GM18870 (cell line): ENCODE data around the gene RAB36.

Source experiments
- ATAC-seq: cut with Tn5 transposase; IDR thresholded peaks from one replicate; pipeline ENCODE4 v1.9.1; 2021; ENCODE audit warnings: moderate library complexity; ENCODE audit not compliant: unreplicated experiment

Gene RAB36

DNA sequence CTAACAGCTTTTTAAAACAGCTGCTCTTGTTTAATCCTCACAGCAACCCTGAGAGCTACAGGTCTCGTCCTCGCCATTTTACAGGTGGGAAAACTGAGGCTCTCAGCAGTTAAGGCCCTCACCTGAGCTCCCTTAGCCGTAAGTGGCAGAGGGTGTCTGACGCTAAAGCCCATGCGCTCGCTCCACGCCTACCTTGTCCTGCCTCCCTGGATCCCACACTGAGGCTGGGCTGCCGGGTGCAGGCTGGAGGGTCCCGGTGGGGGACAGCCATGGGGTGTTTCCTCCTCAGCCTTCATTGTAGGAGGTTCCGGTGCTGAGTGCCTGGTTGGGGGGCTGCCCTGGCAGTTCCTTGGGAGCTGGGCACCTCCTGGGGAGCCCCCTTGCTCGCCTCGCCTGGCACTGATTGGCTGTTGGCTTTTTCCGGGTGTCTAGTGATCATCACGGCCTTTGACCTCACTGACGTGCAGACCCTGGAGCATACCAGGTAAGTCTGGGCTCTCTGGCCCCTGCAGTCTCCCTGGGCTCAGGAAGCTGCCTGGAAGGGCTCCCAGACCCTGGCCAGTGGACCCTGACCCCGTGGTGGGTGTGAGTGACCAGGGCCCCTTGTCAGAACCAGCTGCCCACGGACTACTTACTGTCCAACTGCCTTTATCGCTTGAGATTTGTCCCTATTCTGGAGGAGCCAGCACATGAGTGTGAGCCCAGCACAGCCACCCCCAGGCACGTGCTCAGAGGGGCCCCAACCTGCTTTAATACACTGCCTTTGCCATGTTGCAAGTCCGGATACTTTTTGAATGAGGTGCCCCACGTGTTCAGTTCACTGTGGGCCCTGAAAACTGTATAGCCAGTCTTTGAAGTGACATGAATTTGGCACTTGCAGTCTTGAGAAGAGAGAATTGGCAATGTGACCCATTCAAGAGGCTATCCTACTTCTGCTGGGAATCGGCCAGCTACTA lies 12.6 kb downstream of the RAB36 start:
- ATAC-seq: no peak

DNA sequence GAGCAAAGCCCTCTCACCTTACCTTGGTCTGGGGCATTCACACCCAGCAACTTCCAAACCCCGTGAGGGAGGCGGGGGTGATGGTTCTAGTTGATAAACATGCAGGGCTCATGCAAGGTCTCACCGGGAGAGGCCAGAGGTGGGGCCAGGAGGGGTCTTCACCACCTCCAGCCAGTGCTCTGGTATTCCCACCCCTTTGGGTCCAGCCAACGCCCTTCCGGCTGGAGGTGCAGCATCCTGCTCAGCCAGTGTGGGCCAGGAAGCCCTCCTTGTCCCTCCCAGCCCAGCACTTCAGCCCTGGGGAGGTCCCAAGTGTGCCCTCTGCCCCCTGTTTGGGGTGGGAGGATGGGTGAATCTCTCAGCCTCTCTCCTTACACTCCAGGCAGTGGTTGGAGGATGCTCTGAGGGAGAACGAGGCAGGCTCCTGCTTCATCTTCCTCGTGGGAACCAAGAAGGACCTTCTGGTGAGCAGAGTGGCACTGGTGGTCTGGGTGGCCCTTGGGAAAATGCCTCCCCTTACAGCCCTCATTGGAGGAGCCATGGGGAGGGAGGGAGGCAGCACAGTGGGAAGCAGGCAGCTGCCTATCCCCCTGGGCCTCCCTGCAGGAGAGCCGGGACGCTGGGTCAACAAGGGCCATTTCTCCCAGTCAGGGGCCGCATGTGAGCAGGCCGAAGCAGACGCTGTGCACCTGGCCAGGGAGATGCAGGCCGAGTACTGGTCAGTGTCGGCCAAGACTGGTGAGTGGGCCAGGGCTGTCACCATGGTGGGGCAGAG lies 13.4 kb downstream of the RAB36 start:
- ATAC-seq: no peak

GRCh38 chr22:23159291-23159630 lies 14.0 kb downstream of the RAB36 start:
- ATAC-seq: no peak

DNA sequence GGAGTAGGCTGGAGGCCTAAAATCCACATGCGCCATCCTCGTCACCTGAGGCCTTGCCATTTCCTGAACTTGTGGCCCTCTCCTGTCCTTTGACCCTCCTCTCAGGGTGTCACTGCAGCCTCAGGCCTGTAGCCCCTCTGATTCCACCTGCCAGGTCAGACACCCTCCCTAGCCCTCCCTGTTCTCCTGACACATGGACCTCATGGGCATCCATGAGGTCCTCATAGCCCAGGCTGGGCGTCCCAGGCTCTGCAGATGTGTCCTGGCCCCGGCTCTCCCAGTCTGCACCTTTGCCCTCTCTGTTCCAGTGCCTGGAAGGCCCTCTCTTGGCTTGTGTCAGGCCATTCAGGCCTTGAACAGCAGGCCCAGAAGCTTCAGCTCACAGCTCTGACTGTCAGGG lies 15.8 kb downstream of the RAB36 start:
- ATAC-seq: no peak

DNA sequence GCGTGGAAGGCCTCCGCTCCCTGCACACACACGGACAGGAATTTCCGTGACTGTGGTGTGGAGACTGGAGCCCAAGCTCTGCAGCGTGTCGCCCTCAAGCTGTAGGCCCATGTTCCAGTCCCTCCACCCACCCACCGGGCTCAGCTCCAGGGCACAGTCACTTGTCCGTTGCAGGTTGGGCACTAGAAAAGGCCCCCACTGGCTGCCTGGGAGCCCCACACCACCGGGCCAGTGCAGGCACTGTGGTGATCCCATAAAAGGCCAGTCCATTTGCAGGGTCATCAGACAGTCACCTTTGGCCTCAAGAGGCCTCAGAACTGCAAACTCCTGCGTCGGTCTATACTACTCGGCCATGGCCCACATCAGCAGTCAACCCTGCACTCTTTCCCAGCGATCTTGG lies 16.3 kb downstream of the RAB36 start:
- no peak for ATAC-seq

DNA sequence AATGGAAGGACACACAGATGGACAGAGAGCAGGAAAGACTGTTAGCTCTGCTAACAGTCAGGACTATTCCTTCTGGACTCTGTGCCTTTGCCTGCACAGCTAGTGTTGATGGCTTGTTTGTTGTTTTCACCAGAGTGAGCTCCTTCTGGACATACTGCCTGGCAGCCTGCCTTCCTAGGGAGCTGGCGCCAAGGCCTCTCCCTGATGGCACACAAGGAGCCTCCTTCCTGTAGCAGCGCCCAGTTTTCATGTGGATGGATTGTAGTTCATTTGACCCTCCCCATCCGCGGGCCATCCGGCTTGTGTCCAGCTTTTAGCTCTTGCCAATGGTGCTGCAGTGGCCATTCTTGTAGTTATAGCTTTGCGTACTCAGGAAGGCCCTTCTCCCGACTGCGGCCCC lies 18.4 kb downstream of the RAB36 start:
- no peak for ATAC-seq

DNA sequence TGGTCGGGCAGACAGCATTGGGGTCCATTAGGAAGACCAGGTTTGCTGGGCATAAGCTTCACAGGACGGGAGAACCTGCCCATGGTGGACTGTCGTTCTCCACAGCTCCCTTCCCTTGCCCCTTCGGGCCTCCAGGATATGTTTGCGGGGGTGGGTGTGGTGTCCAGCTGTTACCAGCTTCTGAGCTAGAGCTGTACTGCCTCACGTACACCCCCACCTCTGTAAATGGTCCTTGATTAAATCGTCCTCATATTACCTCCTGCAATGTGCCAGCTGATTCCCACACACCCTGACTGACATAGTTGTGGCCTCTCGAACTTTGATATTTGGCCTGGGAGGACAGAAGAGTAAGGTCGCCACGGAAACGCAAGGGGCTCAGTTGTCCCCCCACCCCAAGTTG lies 18.8 kb downstream of the RAB36 start:
- no peak for ATAC-seq

DNA sequence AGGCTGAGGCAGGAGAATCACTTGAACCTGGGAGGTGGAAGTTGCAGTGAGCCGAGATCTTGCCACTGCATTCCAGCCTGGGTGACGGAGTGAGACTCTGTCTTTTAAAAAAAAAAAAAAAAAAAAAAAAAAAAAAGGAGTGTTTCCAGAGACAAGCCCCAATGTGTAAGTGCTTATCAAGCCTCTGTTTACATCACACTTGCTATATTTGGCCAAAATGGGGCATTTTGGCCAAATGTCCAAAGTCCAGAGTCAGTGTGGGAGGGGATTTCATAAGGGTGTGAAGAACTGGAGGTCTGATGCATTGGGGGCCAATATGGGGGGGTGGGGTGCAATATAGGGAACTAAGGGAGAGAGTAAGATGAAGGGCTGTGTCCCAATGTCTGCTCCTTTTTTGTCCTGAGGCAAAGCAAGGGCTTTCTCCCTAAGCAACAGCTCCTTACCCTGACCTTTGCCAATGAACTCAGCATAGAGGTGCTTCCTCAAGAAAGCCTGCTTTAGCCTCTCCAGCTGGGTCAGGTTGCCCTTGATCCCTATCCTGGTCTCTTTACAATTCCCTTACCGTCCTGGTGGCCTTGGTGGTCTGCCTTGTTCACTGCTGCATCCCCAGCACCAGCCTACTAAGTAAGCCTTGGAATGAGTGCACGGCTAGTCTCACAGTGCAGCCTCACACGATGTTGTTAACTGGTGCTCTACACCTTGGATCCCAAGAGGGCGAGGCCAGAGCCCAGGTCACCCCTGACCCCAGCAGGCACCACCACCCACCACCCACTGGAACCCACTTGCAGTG lies 21.0 kb downstream of the RAB36 start:
- ATAC-seq: no peak

DNA sequence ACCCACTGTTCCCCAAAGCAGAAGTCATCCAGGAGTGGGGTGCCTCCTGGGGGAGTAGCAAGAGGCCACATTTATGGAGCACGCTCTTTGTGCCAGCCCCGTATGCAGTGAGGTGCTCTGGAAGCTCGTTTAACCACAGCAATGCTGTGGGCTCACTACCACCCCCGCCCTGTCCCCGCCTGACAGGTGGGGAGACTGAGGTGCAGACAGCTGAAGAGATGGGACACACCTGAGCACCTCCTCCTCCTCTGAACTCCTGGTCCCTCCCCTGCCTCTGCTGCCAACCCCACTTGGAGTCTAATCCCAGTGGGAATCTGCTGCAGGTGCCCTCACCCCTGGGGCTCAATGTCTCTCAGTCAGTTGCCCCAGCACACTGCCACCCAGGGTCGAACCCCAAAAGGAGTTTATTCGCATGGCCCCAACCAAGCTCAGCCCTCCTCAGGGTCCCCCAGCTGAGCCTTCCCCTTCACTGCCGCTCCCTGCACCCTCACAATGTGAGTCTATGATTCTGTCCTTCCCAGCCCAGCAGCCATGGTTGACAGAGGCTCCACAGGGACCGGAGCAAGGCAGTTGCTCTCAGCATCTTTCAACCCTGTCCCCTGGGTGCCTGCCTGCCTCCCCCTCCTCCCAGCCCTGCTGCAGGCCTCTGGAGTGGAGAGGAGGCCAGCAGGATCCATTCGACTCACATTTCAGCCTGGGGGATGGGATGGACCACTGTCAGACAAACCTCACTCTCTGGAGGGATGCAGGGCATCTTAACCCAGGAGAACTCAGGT lies 21.8 kb downstream of the RAB36 start:
- ATAC-seq: no peak

DNA sequence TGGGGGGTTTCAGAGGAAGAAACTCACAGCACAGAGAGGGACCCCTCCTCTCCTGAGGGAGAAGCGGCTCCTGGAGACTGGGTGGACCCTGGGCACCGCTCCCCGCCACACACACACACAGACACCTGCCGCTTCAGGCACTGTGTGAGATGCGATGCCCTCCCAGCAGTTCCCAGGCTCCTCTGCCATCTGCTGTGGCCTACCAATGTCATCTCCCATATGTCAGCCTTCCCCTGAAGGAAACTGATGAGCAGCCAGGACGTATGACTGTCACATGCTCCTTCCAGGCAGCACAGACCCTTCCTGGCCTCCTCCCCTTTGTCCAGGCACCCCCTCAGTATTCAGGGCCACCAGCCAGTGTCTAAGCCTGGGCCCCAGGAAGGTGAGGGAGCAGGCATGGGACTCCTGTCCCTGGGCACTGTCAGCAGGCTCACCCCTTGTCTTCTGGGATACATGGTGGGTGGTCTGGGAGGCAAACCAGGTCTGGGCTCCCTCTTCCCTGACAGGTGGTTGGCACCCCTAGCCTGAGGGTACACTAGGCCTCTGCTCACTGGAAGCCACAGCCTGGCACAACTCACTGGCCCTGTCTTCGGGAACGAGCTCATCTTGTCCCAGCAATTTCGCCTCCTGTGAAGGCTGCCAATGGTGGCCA lies 23.2 kb downstream of the RAB36 start:
- ATAC-seq: no peak

DNA sequence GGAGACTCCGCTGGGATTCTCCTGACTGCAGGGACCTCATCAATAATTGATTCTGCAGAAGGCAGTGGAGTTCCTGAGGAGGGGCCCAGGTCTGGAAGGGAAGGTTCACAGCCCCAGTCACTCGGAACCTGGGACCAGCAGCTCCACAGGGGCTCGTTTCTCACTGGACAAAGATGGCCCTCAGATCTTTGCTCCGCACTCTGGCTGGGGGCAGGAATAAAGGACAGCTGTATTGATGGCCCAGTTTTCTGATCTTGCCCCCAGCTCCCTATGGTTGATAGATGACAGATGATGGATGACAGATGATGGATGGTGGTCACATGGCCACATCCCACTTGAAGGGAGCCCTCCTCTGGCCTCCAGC lies 23.7 kb downstream of the RAB36 start:
- ATAC-seq: no peak

- ATAC-seq: no peak
Observed at GRCh38 chr22:23175817-23176644, 30.8 kb downstream of the RAB36 start.

- ATAC-seq: no peak
Observed at GRCh38 chr22:23176645-23177027, 31.4 kb downstream of the RAB36 start.

- ATAC-seq: no peak
Observed at GRCh38 chr22:23177197-23177596, 31.9 kb downstream of the RAB36 start.

GRCh38 chr22:23178512-23179254 lies 33.4 kb downstream of the RAB36 start:
- no peak for ATAC-seq

- no peak for ATAC-seq
Observed at GRCh38 chr22:23179381-23180299, 34.4 kb downstream of the RAB36 start.

- no peak for ATAC-seq
Observed at GRCh38 chr22:23180301-23180892, 35.1 kb downstream of the RAB36 start, which contains the start of gene BCR. BCR (plus strand) TSS chr22:23180509; CDS start chr22:23180961, 452 bp downstream.
